ENCODE results near the gene UBE2D4.
"Not testable (repeated sequence)": the region's sequence is repeated elsewhere in the genome, so short reads cannot be mapped to it uniquely, and the experiment has no call there.

The UBE2D4 gene

DNA sequence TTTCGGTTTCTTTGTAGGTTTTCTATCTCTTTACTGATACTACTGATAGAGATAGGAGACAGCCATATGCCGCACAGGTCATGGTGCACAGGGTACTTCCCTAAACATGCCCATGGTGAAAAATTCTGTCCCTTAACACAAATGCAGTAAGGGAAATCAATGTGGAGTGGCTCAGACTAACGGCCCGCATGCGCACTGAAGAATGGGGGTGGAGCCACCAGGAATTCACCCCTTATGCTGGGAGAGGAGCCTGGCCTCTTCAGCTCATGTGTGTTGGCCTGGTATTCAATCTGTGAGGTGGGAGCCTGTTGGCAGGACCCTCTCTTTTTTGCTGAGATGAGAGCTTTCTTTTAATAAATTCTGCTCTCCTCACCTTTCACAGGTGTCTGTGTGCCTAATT is 11.4 kb upstream of the UBE2D4 start:
- no peak for DNase-seq

DNA sequence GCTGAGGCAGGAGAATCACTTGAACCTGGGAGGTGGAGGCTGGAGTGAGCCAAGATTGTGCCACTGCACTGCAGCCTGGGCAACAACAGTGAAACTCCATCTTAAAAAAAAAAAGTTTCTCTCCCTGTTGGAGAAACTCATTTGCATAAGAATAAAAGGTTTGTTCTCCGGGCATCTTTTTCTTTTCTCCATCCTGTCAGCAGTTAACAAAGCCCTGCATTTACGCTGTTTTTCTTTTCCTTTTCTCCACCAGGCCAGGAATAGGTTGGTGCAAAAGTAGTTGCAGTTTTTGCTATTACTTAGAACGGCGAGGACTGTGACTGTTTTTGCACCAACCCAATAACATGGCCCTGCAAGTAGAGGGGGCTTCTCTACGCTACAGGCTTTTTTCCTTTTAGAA is 10.3 kb upstream of the UBE2D4 start:
- DNase-seq = no peak

- no peak for DNase-seq
Observed at GRCh38 chr7:43921423-43921822, 4.8 kb upstream of the UBE2D4 start.

DNA sequence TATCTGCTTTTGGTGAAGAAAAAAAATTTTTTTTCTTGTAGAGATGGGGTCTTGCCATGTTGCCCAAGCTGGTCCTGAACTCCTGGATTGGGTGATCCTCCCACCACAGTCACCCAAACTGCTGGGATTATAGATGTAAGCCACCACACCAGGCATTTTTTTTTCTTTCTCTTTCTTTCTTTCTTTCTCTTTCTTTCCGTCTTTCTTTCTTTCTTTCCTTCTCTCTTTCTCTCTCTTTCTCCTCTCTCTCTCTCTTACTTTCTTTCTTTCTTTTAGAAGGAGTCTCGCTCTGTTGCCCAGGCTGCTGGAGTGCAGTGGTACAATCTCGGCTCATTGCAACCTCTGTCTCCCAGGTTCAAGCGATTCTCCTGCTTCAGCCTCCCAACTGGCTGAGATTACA is 3.5 kb upstream of the UBE2D4 start:
- no peak for DNase-seq

- no peak for DNase-seq
Observed at GRCh38 chr7:43926798-43927123, 525 bp downstream of the UBE2D4 start.

GRCh38 chr7:43927810-43928209 is 1.6 kb downstream of the UBE2D4 start:
- DNase-seq = no peak

DNA sequence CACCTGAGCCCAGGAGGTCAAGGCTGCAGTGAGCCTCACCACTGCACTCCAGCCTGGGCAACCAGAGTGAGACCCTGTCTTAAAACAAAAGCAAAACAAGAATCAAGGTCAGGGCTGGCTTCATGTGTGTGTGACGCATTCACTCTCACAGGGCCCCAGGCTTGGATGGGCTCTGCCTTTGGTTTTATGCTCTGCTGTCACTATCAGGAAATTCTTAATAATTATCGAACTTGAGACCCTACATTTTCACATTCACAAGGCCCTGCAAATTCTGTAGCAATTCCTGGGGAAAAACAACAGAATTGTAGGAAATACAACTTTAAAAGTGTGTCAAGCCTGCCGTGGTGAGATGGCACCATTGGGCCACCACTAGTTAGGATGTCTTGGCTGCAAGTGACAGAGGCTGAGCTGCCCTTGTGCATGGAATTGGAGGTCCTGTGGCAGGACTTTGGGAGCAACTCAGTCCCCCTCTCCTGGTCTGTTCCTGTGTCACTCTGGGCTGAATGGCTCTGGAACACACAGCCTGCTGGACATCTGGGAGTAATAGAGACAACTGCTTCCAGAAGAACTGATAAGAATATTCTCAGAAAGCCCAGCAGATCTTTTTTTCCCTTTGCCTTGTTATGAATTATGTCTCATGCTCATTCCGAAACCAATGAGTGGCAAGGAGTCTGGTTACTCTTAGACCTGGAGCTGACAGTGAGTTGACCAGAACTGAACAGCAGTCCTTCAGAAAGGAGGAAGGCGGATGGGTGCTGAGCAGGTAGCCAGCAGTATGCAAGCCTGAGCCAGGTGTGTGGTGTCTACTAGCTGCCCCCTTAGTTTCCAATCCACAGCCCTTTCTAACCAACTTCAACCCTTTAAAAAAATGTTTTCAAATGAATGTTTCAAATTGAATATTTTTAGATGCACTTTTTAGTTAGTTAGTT is 3.6 kb downstream of the UBE2D4 start:
- no peak for DNase-seq

GRCh38 chr7:43931346-43931745 is 5.1 kb downstream of the UBE2D4 start:
- no peak for DNase-seq

DNA sequence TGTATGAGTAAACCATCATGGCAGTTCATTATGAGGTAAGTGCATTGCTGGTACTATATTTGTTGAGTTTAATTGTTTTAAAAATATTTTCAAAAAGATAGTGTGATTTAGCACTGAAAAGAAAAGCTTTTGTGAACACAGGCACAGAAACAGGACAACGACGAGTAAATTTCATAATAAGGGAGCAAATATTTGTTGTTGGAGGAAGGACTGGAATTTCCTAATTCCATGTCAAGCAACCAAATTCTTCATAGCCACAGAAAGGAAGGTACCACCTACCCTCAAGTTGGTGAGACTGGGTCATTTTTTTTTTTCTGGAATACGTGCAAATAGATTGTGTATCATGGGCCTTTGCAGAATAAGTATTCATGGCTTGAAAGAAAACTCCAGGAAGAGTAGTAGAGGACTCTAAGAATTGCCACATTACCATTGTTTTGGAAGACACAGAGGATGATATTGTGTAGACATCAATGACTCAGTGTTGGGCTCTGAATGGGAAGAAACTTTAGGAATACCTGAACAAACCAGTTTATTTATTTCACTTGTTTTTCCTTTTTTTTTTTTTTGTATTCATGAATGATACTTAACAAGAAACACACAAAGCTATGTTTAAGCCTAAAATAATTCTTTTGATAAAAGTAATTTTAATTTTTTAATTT is 7.8 kb downstream of the UBE2D4 start:
- DNase-seq = no peak

DNA sequence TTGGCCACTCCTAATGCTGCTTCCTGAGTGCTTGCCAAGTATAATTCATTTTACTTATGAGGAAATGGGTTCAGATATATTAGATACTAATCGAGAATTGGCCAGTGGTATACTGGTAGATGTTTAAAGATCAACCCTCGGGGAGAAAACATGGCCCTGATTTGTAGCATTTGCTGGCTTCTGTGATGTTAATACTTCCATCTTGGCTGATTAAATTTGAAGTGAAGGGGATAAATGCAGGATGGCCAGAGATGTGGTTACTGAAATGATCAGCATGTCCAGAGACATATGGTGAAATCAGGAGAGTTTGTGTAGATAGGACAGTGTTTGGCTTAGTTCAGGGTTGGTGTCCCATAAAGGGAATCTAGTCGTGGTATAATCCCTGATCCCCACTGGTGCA is 11.2 kb downstream of the UBE2D4 start:
- no peak for DNase-seq

DNA sequence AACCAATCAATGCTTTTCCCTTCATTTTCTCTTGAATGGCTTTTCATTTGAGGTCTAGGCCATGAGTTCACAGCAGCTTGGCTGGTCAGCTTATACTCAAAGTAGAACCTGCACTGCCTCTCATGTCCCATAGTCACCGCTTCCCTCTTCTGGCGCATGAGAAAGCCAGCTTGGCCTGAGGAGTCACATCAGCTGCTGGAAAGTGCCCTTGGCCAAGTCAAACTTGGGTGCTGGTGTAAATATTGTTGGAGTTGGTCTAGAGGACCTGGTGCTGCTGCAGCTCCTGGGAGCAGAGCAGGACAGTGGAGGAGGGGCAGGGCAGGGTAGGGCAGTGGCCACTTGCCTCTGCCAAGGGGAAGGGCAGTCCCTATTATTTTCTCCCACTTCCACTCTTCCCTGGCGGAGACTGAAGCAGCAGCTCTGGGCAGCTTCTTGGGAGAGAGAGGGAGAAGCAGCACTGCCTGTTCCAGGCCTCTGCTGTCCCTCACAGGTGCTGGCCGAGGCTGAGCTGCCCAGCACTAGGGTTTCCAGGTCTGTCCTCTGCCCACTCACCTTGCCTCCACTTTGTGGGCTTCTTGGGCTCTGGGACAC is 12.8 kb downstream of the UBE2D4 start:
- DNase-seq = no peak

DNA sequence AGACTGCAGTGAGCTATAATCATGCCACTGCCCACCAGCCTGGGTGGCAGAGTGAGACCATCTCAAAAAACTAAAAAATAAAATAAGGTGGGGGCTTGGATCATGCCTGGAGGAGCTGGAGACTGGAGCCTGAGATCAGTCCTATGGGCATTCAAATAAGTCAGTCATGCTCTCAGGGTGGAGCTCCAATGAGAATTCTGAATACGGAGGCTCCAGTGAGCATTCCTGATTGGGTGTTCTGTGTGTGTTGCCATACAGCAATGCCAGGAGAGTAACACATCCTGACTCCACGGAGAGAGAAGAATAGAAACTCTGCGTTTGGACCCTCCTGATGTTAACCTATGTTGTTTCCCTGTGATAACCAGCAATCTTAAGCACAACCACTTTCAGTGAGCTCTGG is 16.0 kb downstream of the UBE2D4 start:
- DNase-seq = no peak

DNA sequence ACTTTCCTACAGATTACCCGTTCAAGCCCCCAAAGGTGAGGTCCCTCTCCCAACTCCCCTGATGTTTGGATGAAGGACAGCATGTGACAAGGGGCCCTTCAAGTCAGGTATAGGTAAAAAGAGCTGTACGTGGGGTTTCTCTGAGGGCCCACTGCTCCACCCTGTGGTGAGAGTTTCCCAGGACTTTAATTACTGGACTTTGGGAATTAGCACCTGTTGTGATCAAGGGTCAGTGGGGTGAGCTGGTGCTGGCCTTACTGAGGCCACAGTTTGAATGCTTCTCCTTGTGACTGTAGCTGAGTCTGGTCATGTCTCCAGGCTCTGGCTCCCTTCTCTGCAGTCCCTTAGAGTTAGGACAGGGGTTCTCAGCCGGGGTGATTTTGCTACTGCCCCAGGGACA is 16.8 kb downstream of the UBE2D4 start:
- DNase-seq = no peak

DNA sequence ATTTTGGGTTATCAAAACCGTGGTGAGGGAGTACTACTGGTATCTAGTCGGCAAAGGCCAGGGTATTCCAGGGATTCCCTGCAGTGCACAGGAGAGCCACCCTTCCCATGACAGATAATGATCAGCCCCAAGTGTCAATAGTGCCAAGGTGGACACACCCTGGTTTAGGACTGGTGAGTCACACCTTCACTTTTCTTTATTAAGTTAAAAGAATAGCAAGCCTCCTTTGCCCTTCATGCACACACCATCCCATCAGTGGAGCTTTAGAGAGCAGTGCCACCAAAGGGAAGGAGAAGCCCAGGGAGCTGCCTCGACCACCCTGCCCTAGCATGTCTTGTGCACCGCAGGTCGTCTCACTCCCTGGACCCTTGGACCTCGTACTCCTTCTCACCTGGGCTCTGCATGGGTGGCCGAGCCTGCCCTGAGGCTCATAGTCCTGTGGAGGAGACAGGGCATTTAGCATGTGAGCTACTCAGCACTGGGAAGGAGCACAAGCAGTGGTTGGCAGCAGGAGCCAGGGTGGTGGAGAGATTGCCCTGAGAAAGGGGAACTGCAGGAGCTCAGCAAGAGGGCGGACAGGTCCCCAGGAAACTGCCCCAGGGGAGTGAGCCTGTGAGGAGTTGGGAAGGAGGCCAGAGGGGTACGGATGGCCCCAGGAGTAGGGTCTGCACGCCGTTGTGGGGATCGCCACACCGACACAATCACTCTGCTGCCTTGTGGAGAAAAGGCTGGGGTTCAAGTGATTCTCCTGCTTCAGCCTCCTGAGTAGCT is 17.4 kb downstream of the UBE2D4 start:
- no peak for DNase-seq

DNA sequence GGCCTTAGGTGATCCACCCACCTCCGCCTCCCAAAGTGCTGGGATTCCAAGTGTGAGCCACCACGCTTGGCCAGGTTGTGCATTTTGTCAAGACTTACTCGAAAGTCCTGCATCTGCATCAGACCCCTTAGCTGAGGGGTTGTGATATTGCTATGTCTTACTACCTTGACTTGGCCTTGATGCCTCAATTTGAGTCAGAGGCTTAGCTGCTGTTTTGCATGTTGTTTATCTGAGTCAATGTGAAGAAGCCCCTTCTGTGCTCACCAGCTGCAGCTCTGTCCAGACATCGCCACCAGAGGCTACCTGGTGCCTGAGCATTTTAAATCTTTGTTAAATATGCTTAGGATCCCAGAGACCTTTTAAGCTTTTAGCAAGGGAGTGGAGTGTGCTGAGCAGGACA is 18.1 kb downstream of the UBE2D4 start:
- DNase-seq = no peak

DNA sequence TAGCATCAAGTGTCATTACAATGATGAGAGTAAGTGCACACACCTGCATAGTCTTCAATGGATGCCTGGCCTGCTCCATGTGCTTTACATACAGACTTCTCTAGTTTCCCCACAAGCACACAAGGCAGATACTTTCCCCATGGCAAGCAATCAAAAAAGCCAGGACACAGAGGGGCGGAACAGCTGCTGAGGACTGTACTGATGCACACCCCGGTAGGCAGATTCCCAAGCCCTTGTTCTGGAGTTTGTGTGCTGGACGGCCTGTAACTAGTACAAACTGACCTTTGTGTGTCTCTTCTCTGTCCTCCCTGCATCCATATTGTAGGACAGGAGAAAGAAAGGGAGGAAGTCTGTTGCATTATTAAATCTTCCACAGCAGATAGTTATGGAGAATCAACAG is 25.8 kb downstream of the UBE2D4 start:
- no peak for DNase-seq

DNA sequence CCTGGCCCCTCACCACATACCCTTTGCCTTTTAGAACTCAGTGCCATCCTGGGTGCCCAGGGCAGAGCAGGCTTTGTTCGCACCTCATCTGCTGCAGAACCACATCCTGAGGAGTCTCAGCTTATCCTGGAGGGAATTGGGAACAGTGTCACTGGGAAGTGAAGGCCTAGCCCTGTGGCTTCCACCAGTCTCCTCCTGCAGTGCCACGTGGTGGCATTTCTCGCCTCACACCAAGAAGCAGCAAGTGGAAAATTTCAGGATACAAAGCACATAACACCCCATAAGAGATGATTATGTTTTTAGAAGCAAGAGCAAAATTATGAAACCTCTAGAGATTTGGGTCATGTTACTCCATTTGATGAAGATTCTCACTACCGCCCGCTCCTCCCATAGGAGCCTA is 26.8 kb downstream of the UBE2D4 start:
- no peak for DNase-seq

DNA sequence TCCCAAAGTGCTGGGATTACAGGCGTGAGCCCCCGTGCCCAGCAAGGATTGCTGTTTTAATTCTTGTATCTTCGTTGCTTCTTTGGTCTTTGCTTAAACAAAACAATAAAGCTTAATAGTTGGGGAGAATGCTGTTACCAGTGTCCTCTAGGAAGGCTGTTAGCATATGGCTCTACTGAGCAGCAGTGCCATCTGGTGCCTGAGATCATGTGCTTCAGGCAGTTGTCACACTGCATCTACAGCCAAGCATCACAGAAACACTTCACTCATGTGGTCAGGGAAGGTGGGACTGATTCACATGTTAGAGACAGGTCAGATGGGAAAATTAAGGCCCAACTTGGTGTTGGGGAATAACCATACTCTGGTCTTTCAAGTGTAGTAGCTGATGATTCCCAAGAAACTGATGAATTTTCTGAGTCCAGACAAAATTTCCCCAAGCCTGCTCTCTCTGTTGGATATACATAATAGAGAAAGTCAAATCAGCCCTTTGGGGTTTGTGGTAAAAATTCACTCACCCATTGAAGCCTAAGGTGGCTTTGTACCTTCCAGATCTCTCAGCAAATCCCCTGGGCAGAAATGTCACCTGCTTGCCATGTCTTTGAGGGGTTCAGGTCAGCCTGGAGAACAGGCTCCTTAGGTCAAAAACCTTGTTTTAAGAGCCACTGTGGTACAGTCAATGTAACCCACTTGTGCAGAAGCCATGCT is 28.4 kb downstream of the UBE2D4 start:
- no peak for DNase-seq

DNA sequence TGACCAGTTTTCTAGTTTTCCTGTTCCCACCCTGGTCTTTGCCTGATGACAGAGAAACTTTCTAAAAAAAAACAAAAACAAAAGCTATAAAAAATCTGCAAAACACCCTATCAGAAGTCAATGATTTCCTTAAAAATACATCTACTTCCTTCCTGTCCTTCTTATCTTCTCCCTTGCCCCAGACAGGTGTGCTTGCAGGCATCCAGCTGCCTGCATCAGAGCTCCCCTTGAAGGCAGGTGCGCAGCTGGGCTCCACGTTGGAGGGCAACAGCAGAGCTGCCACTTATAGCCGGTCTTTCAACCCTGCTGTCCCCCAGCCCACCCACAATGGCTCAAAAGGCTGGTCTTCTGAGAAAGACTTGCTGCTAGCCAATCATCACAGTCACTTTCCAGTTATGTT is 29.8 kb downstream of the UBE2D4 start:
- DNase-seq = no peak

GRCh38 chr7:43960933-43961332 is 34.7 kb downstream of the UBE2D4 start:
- no peak for DNase-seq

GRCh38 chr7:43966392-43966791 is 40.2 kb downstream of the UBE2D4 start:
- not testable (repeated sequence) for DNase-seq

GRCh38 chr7:43968172-43969040 is 42.2 kb downstream of the UBE2D4 start:
- not testable (repeated sequence) for DNase-seq
